PC-9 (cell line): Measurements from ENCODE around the gene CDH13. TPM values are rescaled to one million over a fixed set of nuclear protein-coding genes. Genes with fewer than 3 reads are reported as not detected.

Source experiments
- BruUV-seq: library from RNA; stranded (reverse); fragments of 400-500 nt; replicated peaks from 2 replicates; lab custom pipeline; 2021; lab: Mats Ljungman, UMichigan
- CTCF ChIA-PET: fragments of 300-600 bp; sonication (Branson Sonifier 250); formaldehyde crosslinking; loops from one replicate; lab custom pipeline; 2022; ENCODE audit warnings: antibody characterized with exemption; lab: Charles Lee
- POLR2A ChIA-PET: fragments of 300-600 bp; sonication (Branson Sonifier 250); formaldehyde crosslinking; loops from one replicate; lab custom pipeline; 2022; ENCODE audit warnings: antibody characterized with exemption; ENCODE audit not compliant: unreplicated experiment; lab: Charles Lee
- DNase-seq, 2 experiments: peaks; one replicate each; pipeline versions ENCODE4 v3.0.0 to v3.0.0-alpha.2; 2015 to 2022; ENCODE audit warnings: mixed read lengths in 1 of 2
- H2AFZ ChIP-seq: fragments of 200-600 bp; sonication (generic); 2 replicates; pipeline ENCODE4 v1.8.1; 2017; ENCODE audit warnings: antibody characterized with exemption
- H3F3A ChIP-seq: fragments of 200-600 bp; sonication (generic); 2 replicates; pipeline ENCODE4 v1.8.1; 2017; ENCODE audit warnings: antibody characterized with exemption, mild to moderate bottlenecking, low read depth; ENCODE audit not compliant: insufficient read depth
- H3K27ac ChIP-seq: fragments of 200-600 bp; sonication (generic); 2 replicates; pipeline ENCODE4 v1.6.1; 2016; ENCODE audit warnings: mixed run types
- H3K27me3 ChIP-seq: fragments of 200-600 bp; sonication (generic); 2 replicates; pipeline ENCODE4 v1.6.1; 2016; ENCODE audit warnings: low read depth, mixed run types; ENCODE audit not compliant: insufficient read depth
- H3K36me3 ChIP-seq: fragments of 200-600 bp; sonication (generic); 2 replicates; pipeline ENCODE4 v1.6.1; 2016; ENCODE audit warnings: low read depth, mixed run types
- H3K4me1 ChIP-seq: fragments of 200-600 bp; sonication (generic); replicated peaks from 2 replicates; pipeline ENCODE4 v1.6.1; 2016; ENCODE audit warnings: mixed run types; ENCODE audit not compliant: insufficient read depth
- H3K4me2 ChIP-seq: fragments of 200-600 bp; sonication (generic); 2 replicates; pipeline ENCODE4 v1.6.1; 2017; ENCODE audit warnings: mixed run types
- H3K4me3 ChIP-seq: fragments of 200-600 bp; sonication (generic); 2 replicates; pipeline ENCODE4 v1.6.1; 2016; ENCODE audit warnings: mixed run types
- H3K79me2 ChIP-seq: fragments of 200-600 bp; sonication (generic); 2 replicates; pipeline ENCODE4 v1.6.1; 2017; ENCODE audit warnings: low read depth, mixed run types
- H3K9me2 ChIP-seq: fragments of 200-600 bp; sonication (generic); 2 replicates; pipeline ENCODE4 v1.8.1; 2017; ENCODE audit warnings: mild to moderate bottlenecking; ENCODE audit not compliant: insufficient read depth
- H3K9me3 ChIP-seq: fragments of 200-600 bp; sonication (generic); 2 replicates; pipeline ENCODE4 v1.8.1; 2016; ENCODE audit warnings: low read depth; ENCODE audit not compliant: insufficient read depth
- H4K20me1 ChIP-seq: fragments of 200-600 bp; sonication (generic); 2 replicates; pipeline ENCODE4 v1.8.1; 2017; ENCODE audit not compliant: insufficient read depth
- EZH2 ChIP-seq: fragments of 200-600 bp; sonication (generic); IDR thresholded peaks from 2 replicates; pipeline ENCODE4 v1.8.0; 2017; ENCODE audit warnings: antibody characterized with exemption, low read depth
- intact Hi-C: fragments of 100-400 bp; cut with micrococcal nuclease; formaldehyde crosslinking; loops from one replicate; pipeline ENCODE4 v1.10.0; 2022; ENCODE audit not compliant: unreplicated experiment
- total RNA-seq: library from RNA; stranded (reverse); gene quantifications from 2 replicates; pipeline ENCODE4 v1.2.3, GENCODE V29; 2021
- TF ChIP-seq, protein P1 (sequence below): fragments of 200-600 bp; sonication (generic); conservative IDR thresholded peaks from 2 replicates; pipeline ENCODE4 v1.6.1; 2017; ENCODE audit warnings: mixed run types, antibody characterized with exemption, mild to moderate bottlenecking, moderate library complexity

The CDH13 gene
- total RNA-seq, 1 experiment from 2014 or later: 0.24 TPM

GRCh38 chr16:83674931-83675535 is 1048.3 kb downstream of the CDH13 start:
- Histone ChIP-seq H3K27me3 (peaks cover 50% of the 10 kb centered on the region), H3K4me2 (no peak overlapping the region), H3K9me2 (no peaks in the 10 kb centered on the region), H3K9me3 (no peaks in the 10 kb centered on the region), H3K4me3 (no peak overlapping the region), H2AFZ (no peak overlapping the region), H3F3A (no peaks in the 10 kb centered on the region), H3K79me2 (no peaks in the 10 kb centered on the region), H3K36me3 (no peaks in the 10 kb centered on the region), H3K4me1 (no peaks in the 10 kb centered on the region), H4K20me1 (no peaks in the 10 kb centered on the region), H3K27ac (no peak overlapping the region)
- POLR2A ChIA-PET: interaction anchor here (0.7 kb wide), 1 partner anchor 38 kb away, joined by 3 read pairs; no protein-coding TSS in a partner anchor
- no TSS peak for BruUV-seq
- intact Hi-C loops: no loop called here
- no peak for DNase-seq
- CTCF ChIA-PET: no interaction called here
- TF ChIP-seq, protein P1, sequence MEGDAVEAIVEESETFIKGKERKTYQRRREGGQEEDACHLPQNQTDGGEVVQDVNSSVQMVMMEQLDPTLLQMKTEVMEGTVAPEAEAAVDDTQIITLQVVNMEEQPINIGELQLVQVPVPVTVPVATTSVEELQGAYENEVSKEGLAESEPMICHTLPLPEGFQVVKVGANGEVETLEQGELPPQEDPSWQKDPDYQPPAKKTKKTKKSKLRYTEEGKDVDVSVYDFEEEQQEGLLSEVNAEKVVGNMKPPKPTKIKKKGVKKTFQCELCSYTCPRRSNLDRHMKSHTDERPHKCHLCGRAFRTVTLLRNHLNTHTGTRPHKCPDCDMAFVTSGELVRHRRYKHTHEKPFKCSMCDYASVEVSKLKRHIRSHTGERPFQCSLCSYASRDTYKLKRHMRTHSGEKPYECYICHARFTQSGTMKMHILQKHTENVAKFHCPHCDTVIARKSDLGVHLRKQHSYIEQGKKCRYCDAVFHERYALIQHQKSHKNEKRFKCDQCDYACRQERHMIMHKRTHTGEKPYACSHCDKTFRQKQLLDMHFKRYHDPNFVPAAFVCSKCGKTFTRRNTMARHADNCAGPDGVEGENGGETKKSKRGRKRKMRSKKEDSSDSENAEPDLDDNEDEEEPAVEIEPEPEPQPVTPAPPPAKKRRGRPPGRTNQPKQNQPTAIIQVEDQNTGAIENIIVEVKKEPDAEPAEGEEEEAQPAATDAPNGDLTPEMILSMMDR: no peak

GRCh38 chr16:83676086-83676485 is 1049.3 kb downstream of the CDH13 start:
- Histone ChIP-seq H3K4me3 (no peak overlapping the region), H2AFZ (no peak overlapping the region), H3K9me2 (no peaks in the 10 kb centered on the region), H3K27me3 (peaks cover 61% of the 10 kb centered on the region), H3F3A (no peaks in the 10 kb centered on the region), H3K9me3 (no peaks in the 10 kb centered on the region), H4K20me1 (no peaks in the 10 kb centered on the region), H3K27ac (no peak overlapping the region), H3K4me1 (no peaks in the 10 kb centered on the region), H3K36me3 (no peaks in the 10 kb centered on the region), H3K4me2 (no peak overlapping the region), H3K79me2 (no peaks in the 10 kb centered on the region)
- ChIA-PET POLR2A (no interaction called here), CTCF (no interaction called here)
- intact Hi-C loops: no loop called here
- TF ChIP-seq, protein P1: no peak
- TF ChIP-seq EZH2: no peak
- no peak for DNase-seq
- no TSS peak for BruUV-seq

- no TSS peak for BruUV-seq
- Histone ChIP-seq H3K4me1 (no peaks in the 10 kb centered on the region), H2AFZ (no peak overlapping the region), H3F3A (no peaks in the 10 kb centered on the region), H3K27me3 (peaks cover 86% of the 10 kb centered on the region), H3K4me2 (no peak overlapping the region), H4K20me1 (no peaks in the 10 kb centered on the region), H3K36me3 (no peaks in the 10 kb centered on the region), H3K4me3 (no peak overlapping the region), H3K9me2 (no peaks in the 10 kb centered on the region), H3K79me2 (no peaks in the 10 kb centered on the region), H3K27ac (no peak overlapping the region), H3K9me3 (no peaks in the 10 kb centered on the region)
- ChIA-PET POLR2A (no interaction called here), CTCF (no interaction called here)
- TF ChIP-seq, protein P1: no peak
- no peak for TF ChIP-seq EZH2
- intact Hi-C loops: no loop called here
- DNase-seq: no peak
These were observed 1054.2 kb downstream of the CDH13 start for GRCh38 chr16:83680980-83681379.
